Mucosa of descending colon (tissue), 3 donors: ENCODE data around the gene KRT78. TPM values are rescaled to one million over a fixed set of nuclear protein-coding genes. Genes with fewer than 3 reads are reported as not detected.

Experiments
- ATAC-seq: fragments of 200-7000 bp; cut with Tn5 transposase; one replicate; pipeline ENCODE4 v1.9.1; 2020; ENCODE audit warnings: mild to moderate bottlenecking, moderate library complexity
- DNase-seq, 3 donors: peaks; one replicate each; pipeline ENCODE4 v3.0.0-alpha.2; 2020
- H3K36me3 ChIP-seq: fragments of 200-600 bp; one replicate; pipeline ENCODE4 v1.8.0; 2021; ENCODE audit warnings: low read depth, mild to moderate bottlenecking
- H3K4me1 ChIP-seq: fragments of 200-600 bp; one replicate; pipeline ENCODE4 v1.8.0; 2021; ENCODE audit warnings: low read depth, mild to moderate bottlenecking
- H3K4me3 ChIP-seq: fragments of 200-600 bp; one replicate; pipeline ENCODE4 v1.8.0; 2021; ENCODE audit warnings: mild to moderate bottlenecking
- H3K9me3 ChIP-seq: fragments of 200-600 bp; one replicate; pipeline ENCODE4 v1.8.0; 2021; ENCODE audit warnings: mild to moderate bottlenecking
- CTCF ChIP-seq: fragments of 200-600 bp; IDR thresholded peaks from one replicate; pipeline ENCODE4 v1.8.0; 2022; ENCODE audit warnings: antibody characterized with exemption, mild to moderate bottlenecking
- intact Hi-C, 2 donors: fragments of 100-400 bp; cut with DNase I in 1 of 2; cut with micrococcal nuclease in 1 of 2; formaldehyde crosslinking; loops; one replicate each; pipeline versions ENCODE4 v1.11.0 to v1.11.1; 2022; cut with DNase I, micrococcal nuclease
- total RNA-seq, 3 donors: library from RNA; stranded (reverse); fragmentation: NEBNext Ultra II Directional in 2 of 3; extraction: Animal tissue kit (Norgen Biotek cat#: 25700) in 2 of 3; gene quantifications; one replicate each; pipeline versions ENCODE4 v1.2.1 to v1.2.4, GENCODE V29; 2021 to 2023
- donor health status: DM: no; HTN: no; CAD: no; lungs with moderate emphysema.
- donor health status: DM: no; HTN: no; CAD: no.
- donor health status: DM: no; HTN: yes; CAD: no.

Gene KRT78
- total RNA-seq, 3 donors from 2014 or later: not detected

GRCh38 chr12:52815161-52815560 lies 33.6 kb downstream of the KRT78 start:
- intact Hi-C loops: no loop called here
- no peak for ATAC-seq

GRCh38 chr12:52814710-52815155 lies 34.1 kb downstream of the KRT78 start:
- H3K4me3 ChIP-seq: no peak overlapping the region
- H3K4me1 ChIP-seq: no peaks in the 10 kb centered on the region
- DNase-seq (no peak), ATAC-seq (no peak)
- H3K36me3 ChIP-seq: no peaks in the 10 kb centered on the region
- no peaks in the 10 kb centered on the region for H3K9me3 ChIP-seq
- intact Hi-C loops: no loop called here
- TF ChIP-seq CTCF: no peak

More at GRCh38 chr12:52815161-52815560, 33.6 kb downstream of the KRT78 start:
- no peak for TF ChIP-seq CTCF
- Histone ChIP-seq H3K4me1 (no peaks in the 10 kb centered on the region), H3K4me3 (no peak overlapping the region), H3K9me3 (no peaks in the 10 kb centered on the region), H3K36me3 (no peaks in the 10 kb centered on the region)
- no peak for DNase-seq

GRCh38 chr12:52813885-52814709 lies 34.7 kb downstream of the KRT78 start, which contains the start of gene KRT4:
Gene KRT4, minus strand, starts transcription at chr12:52814116. Its CDS starts 58 bp downstream, at chr12:52814058.
- no peak for TF ChIP-seq CTCF
- DNase-seq (no peak), ATAC-seq (no peak)
- H3K9me3 ChIP-seq: no peaks in the 10 kb centered on the region
- H3K4me3 ChIP-seq: no peak within 1 kb of the TSS
- no peaks in the 10 kb centered on the region for H3K4me1 ChIP-seq
- H3K36me3 ChIP-seq: no peaks in the 10 kb centered on the region
- intact Hi-C loops: no loop called here

GRCh38 chr12:52813203-52813819 lies 35.5 kb downstream of the KRT78 start:
- H3K9me3 ChIP-seq: no peaks in the 10 kb centered on the region
- no peak overlapping the region for H3K4me3 ChIP-seq
- H3K36me3 ChIP-seq: no peaks in the 10 kb centered on the region
- no peaks in the 10 kb centered on the region for H3K4me1 ChIP-seq
- intact Hi-C loops: no loop called here
- TF ChIP-seq CTCF: no peak
- no peak for DNase-seq
- no peak for ATAC-seq

- no peak for TF ChIP-seq CTCF
- Histone ChIP-seq H3K4me3 (no peak overlapping the region), H3K36me3 (no peaks in the 10 kb centered on the region), H3K9me3 (no peaks in the 10 kb centered on the region), H3K4me1 (no peaks in the 10 kb centered on the region)
- intact Hi-C loops: no loop called here
- ATAC-seq (no peak), DNase-seq (no peak)
Measured at GRCh38 chr12:52812749-52813148, 36.0 kb downstream of the KRT78 start.
